8988T (cell line): ENCODE results near the gene AKAP8L.
A peak's percentile ranks its signal among the peaks of the same experiment; 100 is the strongest.

Experiments
- DNase-seq: peaks from one replicate; pipeline ENCODE4 v3.0.0; 2011

AKAP8L gene, protein sequence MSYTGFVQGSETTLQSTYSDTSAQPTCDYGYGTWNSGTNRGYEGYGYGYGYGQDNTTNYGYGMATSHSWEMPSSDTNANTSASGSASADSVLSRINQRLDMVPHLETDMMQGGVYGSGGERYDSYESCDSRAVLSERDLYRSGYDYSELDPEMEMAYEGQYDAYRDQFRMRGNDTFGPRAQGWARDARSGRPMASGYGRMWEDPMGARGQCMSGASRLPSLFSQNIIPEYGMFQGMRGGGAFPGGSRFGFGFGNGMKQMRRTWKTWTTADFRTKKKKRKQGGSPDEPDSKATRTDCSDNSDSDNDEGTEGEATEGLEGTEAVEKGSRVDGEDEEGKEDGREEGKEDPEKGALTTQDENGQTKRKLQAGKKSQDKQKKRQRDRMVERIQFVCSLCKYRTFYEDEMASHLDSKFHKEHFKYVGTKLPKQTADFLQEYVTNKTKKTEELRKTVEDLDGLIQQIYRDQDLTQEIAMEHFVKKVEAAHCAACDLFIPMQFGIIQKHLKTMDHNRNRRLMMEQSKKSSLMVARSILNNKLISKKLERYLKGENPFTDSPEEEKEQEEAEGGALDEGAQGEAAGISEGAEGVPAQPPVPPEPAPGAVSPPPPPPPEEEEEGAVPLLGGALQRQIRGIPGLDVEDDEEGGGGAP

DNA sequence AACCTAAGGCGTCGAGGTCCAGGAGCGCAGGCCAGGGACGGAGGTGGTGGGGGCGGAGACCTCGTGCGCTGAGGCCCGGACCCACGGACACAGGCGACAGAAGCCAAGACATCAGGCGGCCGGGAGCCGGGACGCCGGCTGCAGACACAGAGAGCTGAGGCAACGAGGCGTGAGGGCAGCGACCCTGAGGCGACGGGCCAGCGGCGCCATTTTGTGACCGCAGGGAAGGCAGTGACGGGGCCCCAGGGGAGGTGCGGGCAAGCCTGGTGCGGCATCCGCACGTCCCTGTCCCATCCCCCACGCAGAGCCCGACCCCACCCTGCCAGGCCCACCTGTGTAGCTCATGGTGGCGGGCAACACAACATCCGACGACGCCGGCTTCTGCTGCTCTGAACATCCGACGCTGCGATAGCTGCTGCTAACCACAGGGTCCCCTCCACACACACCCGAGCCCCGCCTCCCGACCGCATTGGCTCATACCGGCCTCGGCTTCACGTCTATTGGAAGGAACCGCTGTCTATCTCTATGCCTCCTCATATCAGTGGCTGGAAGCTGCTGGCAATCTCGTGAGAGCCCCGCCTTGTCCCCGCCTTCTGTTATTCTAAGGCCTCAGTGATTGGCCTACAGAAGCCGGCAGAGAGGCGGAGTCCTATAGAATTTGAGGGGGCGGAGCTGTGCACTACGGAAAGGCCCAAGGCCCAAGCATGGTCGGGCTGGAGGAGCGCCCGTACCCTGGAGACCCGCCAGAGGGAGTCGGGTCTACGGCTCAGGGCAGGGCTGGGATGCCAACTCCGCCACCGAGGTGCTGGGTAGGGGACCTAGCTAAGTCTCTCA, at the start of gene AKAP8L:
Gene AKAP8L, minus strand, starts transcription at position 410 of the 834 bp plus-strand sequence. Its CDS starts 65 bp downstream, at position 345.
- peak; percentile 93 for DNase-seq

DNA sequence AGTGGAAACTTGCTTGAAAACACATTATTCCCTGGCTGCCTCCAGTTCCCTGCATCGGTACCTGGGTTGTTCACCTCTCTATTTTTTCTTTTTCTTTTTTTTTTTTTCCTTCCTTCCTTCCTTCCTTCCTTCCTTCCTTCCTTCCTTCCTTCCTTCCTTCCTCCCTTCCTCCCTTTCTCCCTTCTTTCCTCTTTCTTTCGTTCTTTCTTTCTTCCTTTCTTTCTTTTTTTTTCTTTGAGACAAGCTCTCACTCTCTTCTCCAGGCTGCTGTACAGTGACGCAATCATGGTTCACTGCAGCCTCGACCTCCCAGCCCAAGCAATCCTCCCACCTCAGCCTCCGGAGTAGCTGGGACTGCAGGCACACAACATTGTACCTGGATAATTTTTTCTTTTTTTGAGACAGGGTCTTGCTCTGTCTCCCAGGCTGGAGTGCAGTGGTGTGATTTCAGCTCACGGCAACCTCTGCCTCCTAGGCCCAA, 49.0 kb upstream of the AKAP8L start:
- DNase-seq, result no peak

DNA sequence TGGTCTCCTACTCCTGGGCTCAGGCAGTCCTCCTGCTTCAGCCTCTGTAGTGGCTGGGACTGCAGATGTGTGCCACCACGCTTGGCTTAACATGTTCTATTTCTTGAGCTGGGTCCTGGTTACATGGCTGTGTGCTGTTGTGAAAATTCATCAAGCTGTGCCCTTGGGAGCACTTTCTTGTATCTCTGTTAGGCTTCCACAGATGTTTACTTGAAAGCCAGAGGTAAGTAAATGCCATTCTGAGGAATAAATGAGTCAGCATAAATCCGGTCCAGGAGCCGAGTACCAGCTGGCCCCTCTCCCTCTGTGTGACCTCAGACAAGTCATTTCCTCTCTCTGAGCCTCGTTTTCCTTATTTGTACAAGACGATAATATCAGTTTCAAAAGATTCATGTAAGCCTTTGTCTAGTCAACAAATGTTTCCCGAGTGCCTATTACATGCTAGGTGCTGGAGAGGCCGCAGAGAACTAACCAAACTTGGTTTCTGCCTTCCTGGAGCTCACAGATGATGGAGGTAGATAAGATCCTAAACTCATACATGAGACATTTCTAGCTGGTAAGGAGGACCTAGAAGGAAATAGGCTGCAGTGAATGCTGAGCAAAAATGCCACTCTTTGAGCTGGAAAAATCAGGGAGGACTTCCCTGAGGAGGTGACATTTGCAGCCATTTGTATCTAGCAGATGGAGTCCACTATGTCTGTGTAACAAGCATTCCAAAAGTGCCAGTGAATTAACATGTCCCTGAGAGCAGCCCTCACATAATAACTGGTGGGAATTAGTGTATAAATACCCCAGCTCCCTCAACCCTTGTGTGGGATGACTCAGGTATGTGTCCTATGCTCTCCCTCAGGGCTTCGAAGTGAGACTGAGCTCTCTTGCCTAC, 48.3 kb upstream of the AKAP8L start:
- no peak for DNase-seq

DNA sequence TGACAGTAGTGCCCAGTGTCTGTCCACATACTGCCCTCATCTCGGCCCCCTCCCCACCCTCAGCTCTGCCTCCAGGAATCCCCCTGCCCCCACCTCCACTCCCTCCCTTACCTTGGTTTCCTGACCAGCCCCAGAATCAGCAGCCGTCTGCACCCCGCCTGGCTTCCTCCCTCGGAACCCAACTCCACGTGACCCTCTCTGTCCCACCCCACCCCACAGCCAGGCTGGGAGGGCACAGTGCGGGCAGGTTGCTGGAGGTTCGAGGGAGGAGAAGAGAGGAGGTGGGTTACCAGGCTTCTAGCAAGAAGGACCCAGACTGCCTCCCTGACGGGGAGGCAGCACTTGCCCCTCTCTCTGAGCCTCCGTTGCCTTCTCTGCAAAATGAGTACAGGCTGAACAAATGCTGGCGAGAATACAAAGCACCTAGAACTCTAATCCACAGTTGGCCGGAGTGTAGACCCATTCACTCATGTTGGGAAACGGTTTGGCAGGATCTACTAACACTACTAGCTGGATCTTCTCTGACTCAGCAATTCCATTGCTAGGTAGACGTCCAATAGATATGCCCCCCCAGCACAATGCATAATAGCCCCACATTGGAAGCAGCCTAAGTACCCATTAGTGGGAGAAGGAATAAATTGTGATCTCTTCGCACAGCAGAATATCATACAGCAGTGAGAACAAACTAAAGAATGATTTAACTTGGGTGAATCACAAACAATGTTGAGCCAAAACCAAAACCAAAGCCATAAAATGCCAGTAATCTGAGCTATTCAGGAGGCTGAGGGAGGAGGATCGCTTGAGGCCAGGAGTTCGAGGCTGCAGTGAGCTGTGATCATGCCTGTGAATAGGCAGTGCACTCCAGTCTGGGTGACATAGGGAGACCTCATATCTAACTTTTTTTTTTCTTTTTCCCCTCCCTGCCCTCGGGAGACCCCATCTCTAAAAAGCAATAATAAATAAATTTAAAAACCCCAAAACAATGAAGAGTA, 45.9 kb upstream of the AKAP8L start, which contains the start of gene RASAL3:
Gene RASAL3, minus strand, starts transcription at position 151 of the 992 bp plus-strand sequence. CDS start 186 bp downstream, outside the sequence.
- no peak for DNase-seq

GRCh38 chr19:15463861-15464371, 45.1 kb upstream of the AKAP8L start:
- DNase-seq, result no peak

DNA sequence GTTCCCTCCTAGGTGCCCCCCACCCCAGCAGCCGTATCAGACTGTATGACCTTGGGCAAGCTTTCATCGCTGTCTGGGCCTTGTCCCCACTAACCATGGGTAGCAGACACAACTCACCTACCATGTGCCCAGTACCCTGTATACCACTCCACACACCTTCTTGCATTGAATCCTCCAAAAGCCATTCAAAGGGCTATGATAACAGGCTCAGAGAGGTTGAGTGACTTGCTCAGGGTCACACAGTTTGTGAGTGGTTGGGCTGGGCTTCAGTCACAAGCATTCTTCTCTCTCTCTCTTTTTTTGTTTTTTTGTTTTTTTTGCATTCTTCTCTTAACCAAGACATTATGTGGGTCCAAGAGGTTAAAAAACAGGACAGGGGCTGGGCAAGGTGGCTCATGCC, 42.9 kb upstream of the AKAP8L start:
- peak; percentile 2 for DNase-seq

GRCh38 chr19:15457701-15458484, 39.1 kb upstream of the AKAP8L start:
- DNase-seq, result peak; percentile 21

- peak; percentile 20 for DNase-seq
These were observed 38.3 kb upstream of the AKAP8L start for GRCh38 chr19:15456871-15457700.

GRCh38 chr19:15456441-15456840, 37.7 kb upstream of the AKAP8L start:
- no peak for DNase-seq

DNA sequence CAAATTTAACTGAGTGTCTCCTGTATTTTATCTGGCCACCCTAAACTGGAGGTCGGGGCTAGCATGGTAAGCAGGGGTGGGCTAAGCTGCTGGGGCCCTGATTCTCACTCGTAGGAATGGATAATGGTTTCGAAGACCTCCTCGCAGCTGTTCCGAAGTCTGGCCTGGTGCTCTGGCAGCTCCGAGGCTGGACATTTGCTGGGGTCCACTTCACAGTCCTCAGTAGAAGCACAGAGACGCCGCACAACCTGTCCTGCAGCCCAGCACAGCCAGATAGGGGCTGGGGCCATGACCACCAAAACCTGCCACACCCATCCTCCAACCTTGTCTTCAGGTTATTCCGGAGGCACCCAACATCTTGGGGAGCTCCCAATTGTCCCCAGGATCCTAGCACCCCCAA, 37.2 kb upstream of the AKAP8L start:
- DNase-seq, result no peak

GRCh38 chr19:15453906-15454860, 35.4 kb upstream of the AKAP8L start:
- no peak for DNase-seq

GRCh38 chr19:15453091-15453578, 34.3 kb upstream of the AKAP8L start:
- no peak for DNase-seq

DNA sequence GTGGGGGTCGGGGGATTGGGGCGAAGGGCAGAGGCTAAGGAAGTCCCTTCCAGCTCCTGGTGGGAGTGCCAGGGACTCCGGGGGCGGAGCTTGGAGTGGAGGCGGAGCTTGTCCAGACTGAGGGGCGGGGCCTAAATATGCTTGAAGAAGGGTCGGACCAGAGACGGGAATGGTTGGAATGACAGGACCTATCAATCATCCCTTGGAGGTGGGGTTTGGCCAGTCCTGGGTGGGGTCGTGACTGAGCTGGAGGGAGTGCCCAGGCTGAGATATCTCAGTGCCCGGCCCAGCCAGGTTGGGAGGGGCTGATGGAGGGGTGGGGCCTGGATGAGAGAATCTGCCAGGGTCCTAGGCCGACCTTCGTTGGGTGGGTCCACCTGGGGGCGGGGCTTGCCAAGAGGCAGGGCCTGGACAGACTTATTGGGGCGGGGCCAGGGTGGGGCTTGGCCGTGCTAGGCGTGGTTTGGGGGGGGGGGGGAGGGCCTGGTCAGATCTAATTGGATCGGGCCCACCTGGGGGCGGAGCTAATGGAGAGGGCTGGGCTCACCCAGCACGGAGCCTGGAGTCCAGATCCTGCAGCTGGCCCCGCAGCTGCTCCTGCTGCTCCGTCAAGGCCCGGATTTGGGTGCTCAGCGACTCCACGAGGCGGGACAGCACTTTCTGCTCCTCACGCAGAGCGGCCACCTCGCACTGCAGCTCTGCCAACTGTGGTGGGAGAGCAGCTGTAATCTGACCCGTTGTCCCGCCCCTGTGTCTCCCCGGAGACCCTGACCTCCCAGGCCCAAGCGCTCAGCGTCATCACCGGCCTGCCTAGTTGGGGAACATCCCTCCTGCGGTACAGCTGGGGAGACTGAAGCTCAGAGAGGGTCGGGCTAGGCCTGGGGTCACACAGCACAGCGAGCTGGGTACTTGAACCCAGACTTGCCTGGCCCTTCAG, 33.6 kb upstream of the AKAP8L start:
- peak; percentile 92 for DNase-seq

- no peak for DNase-seq
These were observed 31.7 kb upstream of the AKAP8L start for GRCh38 chr19:15450528-15450890.

GRCh38 chr19:15449620-15450527, 31.1 kb upstream of the AKAP8L start, which contains the start of gene WIZ:
WIZ (minus strand) TSS chr19:15449956; CDS start chr19:15448307, 1,649 bp downstream.
- peak; percentile 93 for DNase-seq
